ENCODE results near the gene ARHGAP31.
A peak's percentile ranks its signal among the peaks of the same experiment; 100 is the strongest.
"Not testable (repeated sequence)": the region's sequence is repeated elsewhere in the genome, so short reads cannot be mapped to it uniquely, and the experiment has no call there.

ARHGAP31 gene

GRCh38 chr3:119320785-119321184 lies 26.6 kb downstream of the ARHGAP31 start:
- not testable (repeated sequence) for DNase-seq

- no peak for DNase-seq
Measured at GRCh38 chr3:119322021-119322834, 28.0 kb downstream of the ARHGAP31 start.

DNA sequence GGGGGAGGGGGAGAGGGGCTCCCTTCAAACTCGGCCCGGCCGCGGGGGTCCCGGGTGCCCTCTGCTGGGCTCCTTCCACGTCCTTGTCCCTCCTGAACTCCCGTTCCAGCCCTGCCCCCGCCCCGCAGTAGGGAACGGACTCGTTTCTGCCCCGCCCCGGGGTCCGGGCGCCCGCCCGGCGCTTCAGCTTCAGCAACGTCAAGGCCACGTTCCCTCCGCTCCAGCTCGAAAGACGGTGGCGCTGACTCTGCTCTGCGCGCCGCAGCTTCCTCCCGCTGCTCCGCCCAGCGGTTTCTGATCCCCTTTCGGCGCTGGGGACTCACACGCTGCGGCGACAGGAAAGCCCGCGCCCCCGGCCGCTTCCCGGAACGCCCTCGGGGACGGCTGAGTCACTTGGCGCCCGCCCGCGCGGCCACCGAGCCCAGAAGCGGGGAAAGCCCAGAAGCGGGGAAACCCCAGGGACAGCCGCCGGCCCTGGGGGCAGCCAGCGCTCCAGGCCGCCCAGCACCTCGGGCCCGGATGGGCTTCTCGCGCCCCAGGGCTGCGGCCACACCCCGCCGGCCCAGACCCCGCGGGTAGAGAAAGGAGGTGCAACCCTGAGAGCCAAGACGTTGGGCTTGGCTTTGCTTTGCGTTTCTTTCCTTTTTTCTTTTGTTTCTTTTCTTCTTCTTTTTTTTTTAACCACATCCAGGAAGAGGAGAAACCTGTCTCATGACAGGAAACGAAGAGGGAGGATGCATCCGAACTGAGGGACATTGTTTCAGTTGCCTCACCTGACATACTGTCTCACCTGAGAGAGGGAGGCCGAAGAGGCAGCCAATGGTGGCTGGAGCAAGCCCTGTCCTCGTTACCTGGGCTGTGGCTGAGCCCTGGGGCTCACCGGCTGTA lies 28.9 kb downstream of the ARHGAP31 start:
- DNase-seq, result peak; percentile 96

DNA sequence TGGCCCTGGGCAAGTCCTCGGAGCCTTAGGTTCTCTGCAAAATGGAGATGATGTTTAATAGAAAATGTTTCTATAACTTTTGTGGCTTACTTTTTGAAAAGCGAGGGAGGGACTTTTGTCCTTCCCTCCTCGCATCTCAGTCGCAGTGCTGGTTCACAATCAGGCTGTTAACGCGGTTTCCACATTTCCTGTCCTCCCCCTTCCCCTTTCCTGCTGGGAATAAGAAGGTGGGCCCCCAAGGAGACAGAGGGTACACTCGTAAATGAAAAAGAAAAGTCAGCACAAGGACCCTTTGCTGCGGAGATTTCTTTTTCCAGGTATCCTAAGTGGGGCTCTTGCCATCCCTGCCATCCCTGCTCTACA lies 29.5 kb downstream of the ARHGAP31 start:
- DNase-seq, result no peak

DNA sequence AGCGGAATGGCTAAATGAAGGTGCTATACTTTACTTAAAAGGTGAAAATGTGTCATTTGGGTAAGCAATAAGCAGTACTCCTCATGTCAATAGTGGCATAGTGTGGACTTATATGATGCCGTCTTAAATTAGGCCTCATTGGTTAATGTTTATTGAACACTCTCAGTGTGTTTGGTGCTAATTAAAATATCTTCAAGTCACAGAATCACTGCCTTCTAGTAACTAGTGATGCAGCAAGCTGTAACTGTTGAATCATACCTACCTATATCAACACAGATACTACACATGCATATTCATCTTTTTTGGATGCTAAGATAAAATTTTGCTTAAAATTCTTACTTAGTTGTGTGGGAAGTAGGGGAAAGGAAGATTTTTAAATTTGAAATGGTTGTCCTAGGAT lies 30.7 kb downstream of the ARHGAP31 start:
- DNase-seq, result no peak

- DNase-seq, result no peak
Measured at GRCh38 chr3:119326976-119327375, 32.8 kb downstream of the ARHGAP31 start.

- DNase-seq, result no peak
Measured at GRCh38 chr3:119329551-119329950, 35.4 kb downstream of the ARHGAP31 start.

DNA sequence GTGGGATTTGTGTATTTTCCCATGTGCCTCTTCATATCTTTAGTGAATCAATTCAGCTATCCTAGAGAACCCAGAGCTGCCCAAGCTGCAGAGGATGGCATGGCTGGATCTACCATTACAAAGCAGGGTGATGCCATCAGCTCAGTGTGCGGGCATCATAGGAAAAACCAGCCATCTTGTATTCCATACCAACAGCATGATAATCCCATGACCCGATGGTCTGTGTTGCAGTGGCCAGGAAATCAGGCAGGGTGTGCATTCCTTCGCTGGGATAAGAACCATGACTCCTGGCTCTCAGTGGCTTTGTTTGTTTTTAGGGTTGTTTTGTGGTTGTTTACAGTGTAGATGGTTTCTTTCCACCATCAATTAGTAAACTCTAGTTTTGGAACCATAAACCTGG lies 36.0 kb downstream of the ARHGAP31 start:
- DNase-seq, result no peak

GRCh38 chr3:119330858-119331257 lies 36.7 kb downstream of the ARHGAP31 start:
- DNase-seq, result no peak

GRCh38 chr3:119331661-119332060 lies 37.5 kb downstream of the ARHGAP31 start:
- DNase-seq, result no peak

DNA sequence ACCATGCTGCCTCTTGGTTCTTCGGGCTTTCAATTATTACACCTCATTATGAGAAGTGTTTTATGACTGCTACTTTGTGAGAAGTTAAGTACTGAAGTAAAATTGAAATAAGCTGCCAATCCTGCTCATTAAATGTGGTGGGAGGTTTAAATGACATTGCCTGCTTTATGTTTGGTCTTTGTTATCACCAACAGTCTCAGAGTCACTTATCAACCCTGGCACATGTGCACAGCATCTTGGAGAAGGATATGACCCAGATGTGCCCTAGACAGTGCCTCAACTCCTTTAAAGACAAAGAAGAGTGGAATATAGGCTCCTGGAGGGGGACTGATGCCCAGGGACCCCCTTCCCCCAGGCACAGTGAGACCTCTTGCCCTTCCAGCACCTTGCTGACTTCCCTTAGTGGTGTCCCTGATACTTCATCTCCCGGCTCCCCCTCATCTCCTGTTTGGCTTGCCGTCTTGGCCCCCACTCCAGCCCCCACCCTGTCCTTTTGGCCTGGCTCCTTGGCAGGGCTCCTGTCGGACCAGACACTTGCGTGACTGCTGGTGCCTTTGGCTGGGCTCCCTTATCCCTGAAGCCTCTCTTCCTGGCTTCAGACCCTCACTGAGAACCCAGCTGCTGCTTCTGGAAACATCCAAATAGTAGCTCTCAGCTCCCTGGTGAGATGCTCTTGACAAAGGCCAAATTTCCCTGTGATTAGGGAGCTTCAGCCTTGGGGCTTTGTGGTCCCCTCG lies 39.8 kb downstream of the ARHGAP31 start:
- DNase-seq, result no peak

DNA sequence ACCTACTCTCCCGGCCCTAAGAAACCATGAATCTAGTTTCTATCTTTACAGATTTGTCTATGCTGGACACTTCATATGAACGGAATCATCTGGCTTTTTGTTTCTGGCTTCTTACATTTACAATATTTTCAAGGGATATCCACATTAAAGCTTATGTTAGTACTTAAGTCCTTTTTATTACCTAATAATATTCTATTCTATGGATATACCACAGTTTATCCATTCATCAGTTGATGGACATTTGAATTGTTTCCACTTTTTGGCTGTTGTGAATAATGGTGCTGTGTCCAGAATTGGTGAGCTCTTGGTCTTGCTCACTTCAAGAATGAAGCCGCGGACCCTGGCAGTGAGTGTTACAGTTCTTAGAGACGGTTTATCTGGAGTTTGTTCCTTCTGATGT lies 42.6 kb downstream of the ARHGAP31 start:
- DNase-seq, result no peak

DNA sequence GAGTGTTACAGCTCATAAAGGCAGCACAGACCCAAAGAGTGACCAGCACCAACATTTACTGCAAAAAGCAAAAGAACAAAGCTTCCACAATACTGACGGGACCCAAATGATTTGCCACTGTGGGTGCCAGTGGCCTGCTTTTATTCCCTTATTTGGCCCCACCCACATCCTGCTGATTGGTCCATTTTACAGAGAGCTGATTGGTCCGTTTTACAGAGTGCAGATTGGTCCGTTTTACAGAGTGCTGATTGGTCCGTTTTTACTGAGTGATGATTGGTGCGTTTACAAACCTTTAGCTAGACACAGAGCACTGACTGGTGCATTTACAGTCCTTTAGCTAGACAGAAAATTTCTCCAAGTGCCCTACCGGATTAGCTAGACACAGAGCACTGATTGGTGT lies 43.2 kb downstream of the ARHGAP31 start:
- DNase-seq, result not testable (repeated sequence)

GRCh38 chr3:119338754-119339153 lies 44.6 kb downstream of the ARHGAP31 start:
- no peak for DNase-seq

GRCh38 chr3:119340014-119340413 lies 45.8 kb downstream of the ARHGAP31 start:
- DNase-seq, result no peak

- no peak for DNase-seq
Measured at GRCh38 chr3:119340446-119340845, 46.3 kb downstream of the ARHGAP31 start.

GRCh38 chr3:119342176-119342575 lies 48.0 kb downstream of the ARHGAP31 start:
- no peak for DNase-seq

DNA sequence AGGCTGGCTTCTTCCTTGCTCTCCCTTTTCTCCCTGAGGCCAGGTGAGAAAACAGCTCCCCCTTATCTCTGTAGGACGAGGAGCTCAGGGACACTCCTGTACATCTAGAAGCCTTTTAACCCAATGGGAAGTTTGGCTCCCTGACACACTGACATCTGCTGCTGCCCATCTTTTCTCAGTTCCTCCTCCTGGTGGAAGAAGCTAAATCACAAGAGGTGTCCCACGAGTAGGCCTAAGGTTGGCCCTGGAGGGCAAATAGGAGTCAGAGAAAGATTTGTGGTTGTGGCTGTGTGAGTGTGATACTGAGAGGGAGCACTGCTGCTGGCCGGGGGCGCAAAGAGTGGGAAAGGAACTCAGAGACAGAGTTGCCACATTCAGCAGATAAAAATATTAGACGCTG lies 49.5 kb downstream of the ARHGAP31 start:
- DNase-seq, result no peak

DNA sequence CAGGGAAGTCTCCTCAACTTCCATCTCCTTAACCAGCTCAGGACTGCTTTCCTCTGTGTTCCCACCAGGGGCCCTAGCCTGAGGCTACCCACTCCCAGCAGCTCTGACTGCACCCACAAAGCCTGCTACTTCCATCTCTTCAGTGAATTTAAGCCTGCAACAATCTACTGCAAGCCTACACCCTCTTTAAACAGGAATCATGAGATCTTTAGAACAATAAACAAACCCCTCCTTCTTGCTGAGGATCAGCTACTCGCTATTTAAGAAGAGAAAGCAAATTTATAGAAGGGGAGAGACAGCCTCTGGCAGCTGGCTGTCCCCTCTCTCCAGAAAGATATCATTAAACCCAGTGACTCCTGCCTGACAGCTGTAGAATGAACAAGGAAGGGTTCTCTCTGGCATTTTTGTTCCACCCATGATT lies 51.9 kb downstream of the ARHGAP31 start:
- no peak for DNase-seq

DNA sequence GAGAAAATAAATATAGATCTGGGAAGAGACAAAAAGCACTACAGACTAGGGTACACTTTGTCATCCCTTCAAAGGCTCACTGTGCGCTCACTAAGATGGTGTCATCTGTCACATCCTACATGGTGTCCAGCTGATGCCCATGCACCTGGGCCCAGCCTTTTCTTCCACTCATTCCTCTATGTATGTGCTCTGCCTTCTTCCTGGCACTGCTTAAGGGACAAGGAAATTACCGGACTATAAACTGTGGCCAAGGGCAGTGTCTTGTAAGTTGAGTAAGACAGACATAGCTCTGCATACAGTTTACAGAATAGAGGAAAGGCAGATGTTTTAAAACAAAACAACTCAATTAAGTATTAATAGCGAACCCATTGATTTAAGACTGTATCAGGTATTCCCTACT lies 52.9 kb downstream of the ARHGAP31 start:
- no peak for DNase-seq

- no peak for DNase-seq
Measured at GRCh38 chr3:119349354-119350041, 55.3 kb downstream of the ARHGAP31 start.

DNA sequence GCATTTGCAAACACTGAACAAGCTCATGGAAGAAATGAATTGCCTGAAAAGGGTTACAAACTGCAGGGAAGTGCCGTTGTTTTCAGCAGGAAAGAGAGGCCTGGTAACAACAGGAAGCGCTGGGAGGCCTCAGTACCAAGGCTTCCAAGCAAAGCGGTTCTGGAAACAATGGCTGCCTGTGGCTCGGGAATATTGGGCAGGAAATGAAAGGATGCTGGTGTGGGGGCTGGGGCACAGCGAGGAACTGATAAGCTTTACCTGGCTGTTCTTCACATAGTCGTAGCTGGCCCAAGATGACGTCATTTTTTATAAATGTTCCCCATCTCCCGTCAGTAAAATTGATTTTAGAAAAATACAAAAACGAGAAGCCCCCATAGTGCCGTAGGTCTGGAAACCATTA lies 55.9 kb downstream of the ARHGAP31 start:
- DNase-seq, result no peak

DNA sequence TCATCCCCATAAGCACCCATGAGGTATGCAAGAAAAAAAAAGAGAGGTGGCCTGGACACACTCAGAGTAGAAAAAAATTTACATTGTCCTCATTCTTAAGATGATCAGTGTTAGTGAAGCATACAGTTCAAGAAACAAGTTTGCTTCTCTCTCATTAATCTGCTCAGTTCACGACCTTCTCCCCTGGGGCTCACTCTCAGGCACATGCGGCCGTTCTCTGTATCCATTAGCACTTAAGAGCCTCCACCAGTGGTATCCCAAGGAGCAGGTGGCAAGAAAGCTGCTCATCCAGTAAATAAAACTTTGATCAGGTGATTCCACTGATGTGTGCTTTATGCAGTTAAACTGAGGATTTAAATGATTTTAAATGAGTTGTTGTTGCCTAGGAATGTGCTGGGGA lies 57.4 kb downstream of the ARHGAP31 start:
- no peak for DNase-seq

Measured in stimulated activated CD4-positive, alpha-beta T cell treated with anti-CD3 and anti-CD28 coated beads, Interleukin-4, amount 100 ng/mL, for 1 hour (primary cell).